ENCODE results near the gene JAZF1.

DNA sequence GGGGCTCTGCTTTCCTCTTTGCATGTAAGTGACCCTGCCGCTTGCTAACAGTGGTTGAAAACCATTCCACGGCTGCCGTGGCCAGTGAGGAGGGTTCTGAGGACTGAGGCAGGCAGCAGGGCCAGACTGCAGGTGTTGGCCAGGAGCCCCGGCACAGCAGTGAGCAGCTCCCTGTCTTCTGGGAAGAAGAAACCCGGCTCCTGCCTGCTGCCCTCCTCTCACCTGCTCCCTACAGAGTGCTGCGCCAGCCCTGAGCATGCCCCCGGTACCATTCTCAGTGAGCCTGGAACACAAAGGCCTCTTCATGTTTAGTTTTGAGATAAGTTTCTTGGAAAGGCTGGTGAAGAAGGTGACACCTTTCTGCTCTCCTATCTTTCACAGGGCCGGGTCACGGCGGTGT lies 240.7 kb downstream of the JAZF1 start:
- TF ChIP-seq CTCF (IDR thresholded peaks at IDR 0.05) (no peak), POLR2A (IDR thresholded peaks at IDR 0.05) (no peak)
